Esophagus squamous epithelium (tissue), 5 donors: ENCODE measurements around the gene GULP1. TPM values are rescaled to one million over a fixed set of nuclear protein-coding genes. Genes with fewer than 3 reads are reported as not detected.

Experiments
- DNase-seq: peaks from one replicate; lab custom pipeline; 2025; lab: John Stamatoyannopoulos, UW
- H3K27ac ChIP-seq, 4 donors: fragments of 200-600 bp; sonication (generic); one replicate each; pipeline ENCODE4 v1.5.1; 2016 to 2019; ENCODE audit warnings: mild to moderate bottlenecking in 1 of 4
- H3K27me3 ChIP-seq, 4 donors: fragments of 200-600 bp; sonication (generic); 1 replicate in 3 of 4; 2 replicates in 1 of 4; pipeline versions ENCODE4 v1.5.1 to v1.6.0; 2017 to 2021; ENCODE audit warnings: antibody characterized with exemption in 1 of 4
- H3K36me3 ChIP-seq, 3 donors: fragments of 200-600 bp; sonication (generic); one replicate each; pipeline ENCODE4 v1.5.1; 2016 to 2019
- H3K4me1 ChIP-seq, 3 donors: fragments of 200-600 bp; sonication (generic); one replicate each; pipeline ENCODE4 v1.5.1; 2017 to 2019
- H3K4me3 ChIP-seq, 4 donors: fragments of 200-600 bp; sonication (generic); 1 replicate in 3 of 4; 2 replicates in 1 of 4; pipeline ENCODE4 v1.5.1; 2016 to 2019; ENCODE audit warnings: mild to moderate bottlenecking in 2 of 4, moderate library complexity in 1 of 4
- H3K9me3 ChIP-seq, 3 donors: fragments of 200-600 bp; sonication (generic); one replicate each; pipeline ENCODE4 v1.5.1; 2016 to 2019
- CTCF ChIP-seq, 6 experiments: fragments of 450-650 bp in 4 of 6; fragments of 200-600 bp in 2 of 6; sonication (generic) in 2 of 6; IDR thresholded peaks; one replicate each; pipeline ENCODE4 v1.5.1; 2016 to 2019; ENCODE audit warnings: antibody characterized with exemption in 6 of 6, mild to moderate bottlenecking in 4 of 6, moderate library complexity in 4 of 6
- POLR2A ChIP-seq, 4 donors: fragments of 450-650 bp; IDR thresholded peaks; one replicate each; pipeline ENCODE4 v1.6.1; 2017; ENCODE audit warnings: antibody characterized with exemption in 4 of 4, mild to moderate bottlenecking in 4 of 4, moderate library complexity in 3 of 4
- WGBS, 2 donors: methylation state at CpG; one replicate each; pipeline ENCODE4 v1.1.5; 2018; 5-methylcytosine and 5-hydroxymethylcytosine counted together
- intact Hi-C: fragments of 100-400 bp; cut with DNase I; formaldehyde crosslinking; loops from one replicate; pipeline ENCODE4 v1.15.0; 2022
- total RNA-seq, 4 donors: library from RNA; depleted of rRNA; stranded (reverse); fragments of >200 nt; gene quantifications; one replicate each; pipeline ENCODE4 v1.1.0, GENCODE V29; 2016
- donor health status: DM: yes; HTN: yes; CAD: no.

The GULP1 gene
- total RNA-seq, 4 donors from 2014 or later = 10.4 to 39.3 (median 24.2) TPM

GRCh38 chr2:188437537-188437936 is 145.9 kb downstream of the GULP1 start:
- H3K27ac ChIP-seq = no peak overlapping the region
- no peak for DNase-seq
- H3K9me3 ChIP-seq = no peaks in the 10 kb centered on the region
- WGBS, 2 donors = 91 to 96% methylated on average over 3 of the region's 3 CpGs
- no peak for TF ChIP-seq CTCF (IDR thresholded peaks at IDR 0.05)
- no peak for TF ChIP-seq POLR2A (IDR thresholded peaks at IDR 0.05)
- no peaks in the 10 kb centered on the region for H3K27me3 ChIP-seq
- H3K36me3 ChIP-seq = no peaks in the 10 kb centered on the region
- intact Hi-C loops = no loop called here
- H3K4me3 ChIP-seq = no peak overlapping the region
- no peaks in the 10 kb centered on the region for H3K4me1 ChIP-seq

GRCh38 chr2:188439986-188440385 is 148.3 kb downstream of the GULP1 start:
- DNase-seq = no peak
- Histone ChIP-seq H3K4me3 (no peak overlapping the region), H3K9me3 (no peaks in the 10 kb centered on the region), H3K36me3 (no peaks in the 10 kb centered on the region), H3K27ac (no peak overlapping the region), H3K27me3 (no peaks in the 10 kb centered on the region), H3K4me1 (no peaks in the 10 kb centered on the region)
- TF ChIP-seq CTCF (IDR thresholded peaks at IDR 0.05) (no peak), POLR2A (IDR thresholded peaks at IDR 0.05) (no peak)
- intact Hi-C loops = no loop called here

- TF ChIP-seq POLR2A (IDR thresholded peaks at IDR 0.05) (no peak), CTCF (IDR thresholded peaks at IDR 0.05) (no peak)
- no peak overlapping the region for H3K4me3 ChIP-seq
- H3K27me3 ChIP-seq = no peaks in the 10 kb centered on the region
- H3K4me1 ChIP-seq = no peaks in the 10 kb centered on the region
- DNase-seq = no peak
- intact Hi-C loops = no loop called here
- WGBS, 2 donors = 71 to 72% methylated on average over 3 of the region's 3 CpGs
- H3K27ac ChIP-seq = no peak overlapping the region
- no peaks in the 10 kb centered on the region for H3K36me3 ChIP-seq
- no peaks in the 10 kb centered on the region for H3K9me3 ChIP-seq
These were observed 149.2 kb downstream of the GULP1 start for GRCh38 chr2:188440849-188441248.

GRCh38 chr2:188441288-188441947 is 149.7 kb downstream of the GULP1 start:
- intact Hi-C loops = no loop called here
- Histone ChIP-seq H3K36me3 (no peaks in the 10 kb centered on the region), H3K27me3 (no peaks in the 10 kb centered on the region), H3K4me3 (no peak overlapping the region), H3K9me3 (no peaks in the 10 kb centered on the region), H3K27ac (no peak overlapping the region), H3K4me1 (no peaks in the 10 kb centered on the region)
- DNase-seq = no peak
- 71 to 82% methylated on average over 1 of the region's 1 CpG for WGBS, 2 donors
- TF ChIP-seq CTCF (IDR thresholded peaks at IDR 0.05) (no peak), POLR2A (IDR thresholded peaks at IDR 0.05) (no peak)

- no peaks in the 10 kb centered on the region for H3K9me3 ChIP-seq
- no peaks in the 10 kb centered on the region for H3K27me3 ChIP-seq
- H3K4me1 ChIP-seq = no peaks in the 10 kb centered on the region
- intact Hi-C loops = no loop called here
- WGBS, 2 donors = 66 to 68% methylated on average over 3 of the region's 3 CpGs
- H3K27ac ChIP-seq = no peak overlapping the region
- no peak overlapping the region for H3K4me3 ChIP-seq
- no peak for DNase-seq
- TF ChIP-seq CTCF (IDR thresholded peaks at IDR 0.05) (no peak), POLR2A (IDR thresholded peaks at IDR 0.05) (no peak)
- H3K36me3 ChIP-seq = no peaks in the 10 kb centered on the region
These were observed 151.5 kb downstream of the GULP1 start for GRCh38 chr2:188443207-188443606.
